ENCODE measurements around the gene SPTBN1.

DNA sequence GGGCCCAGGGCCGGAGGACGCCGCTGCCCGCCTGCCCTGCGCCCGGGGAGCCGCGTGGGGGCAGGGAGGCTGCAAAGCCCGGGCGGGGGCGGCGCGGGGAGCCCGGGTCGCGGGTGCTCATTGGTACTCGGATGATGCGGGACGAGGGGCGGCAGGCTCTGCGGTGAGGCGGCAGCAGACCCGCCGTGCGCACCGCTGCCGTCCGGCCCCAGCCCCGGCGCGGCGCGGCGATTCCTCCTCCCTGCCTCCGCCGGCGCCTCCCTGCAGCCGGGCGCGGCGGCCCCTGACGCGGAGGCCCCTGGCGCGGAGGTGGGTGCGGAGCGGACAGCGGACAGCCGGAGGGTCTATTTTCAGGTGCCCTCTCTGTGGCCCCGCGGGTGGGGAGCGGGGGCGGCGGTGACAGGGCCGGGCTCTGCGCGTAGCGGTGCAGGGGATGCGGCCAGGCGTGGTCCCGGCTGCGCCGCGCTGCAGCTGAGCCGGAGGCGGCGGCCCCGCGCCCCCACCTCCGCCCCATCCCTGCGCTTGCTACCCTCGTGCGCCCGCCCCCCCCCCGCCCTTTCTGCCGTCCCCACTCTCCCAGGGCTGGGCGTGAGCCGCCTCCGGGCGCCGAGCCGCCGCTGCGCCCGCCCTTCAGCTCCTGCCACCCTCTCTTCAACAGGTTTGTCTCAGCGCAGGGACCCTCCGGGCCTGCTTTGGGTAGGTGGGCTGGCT, 640 bp downstream of the SPTBN1 start:
- TF ChIP-seq CTCF (conservative IDR thresholded peaks at IDR 0.05; ENCODE audit: low read length) (no peak), EZH2phosphoT487 (IDR thresholded peaks at IDR 0.05; ENCODE audit: borderline replicate concordance, low read depth, low read length) (no peak)

Measured in OCI-LY7 (cell line).